ENCODE results near the gene SCYGR5.
"Not testable (repeated sequence)": the region's sequence is repeated elsewhere in the genome, so short reads cannot be mapped to it uniquely, and the experiment has no call there.

SCYGR5 gene

GRCh38 chr2:227666631-227667170 is at the start of gene SCYGR5:
Gene SCYGR5, plus strand, starts transcription at chr2:227666804. Its CDS starts 0 bp downstream, at chr2:227666804.
- not testable (repeated sequence) for DNase-seq (ENCODE audit: low spot score)

- DNase-seq (ENCODE audit: low spot score): no peak
Observed at GRCh38 chr2:227617316-227618230, 49.0 kb upstream of the SCYGR5 start, which contains the start of gene SCYGR4. Gene SCYGR4, plus strand, starts transcription at chr2:227617498. Its CDS starts 0 bp downstream, at chr2:227617498.

GRCh38 chr2:227623226-227623625 is 43.4 kb upstream of the SCYGR5 start:
- DNase-seq (ENCODE audit: low spot score): peak; percentile 56

GRCh38 chr2:227625420-227625819 is 41.2 kb upstream of the SCYGR5 start:
- DNase-seq (ENCODE audit: low spot score): no peak

GRCh38 chr2:227626580-227627151 is 39.9 kb upstream of the SCYGR5 start:
- no peak for DNase-seq (ENCODE audit: low spot score)

- DNase-seq (ENCODE audit: low spot score): no peak
Observed at GRCh38 chr2:227627769-227628168, 38.8 kb upstream of the SCYGR5 start.

GRCh38 chr2:227629435-227629834 is 37.2 kb upstream of the SCYGR5 start:
- no peak for DNase-seq (ENCODE audit: low spot score)

- no peak for DNase-seq (ENCODE audit: low spot score)
Observed at GRCh38 chr2:227630322-227630721, 36.3 kb upstream of the SCYGR5 start.

GRCh38 chr2:227632827-227633226 is 33.8 kb upstream of the SCYGR5 start:
- DNase-seq (ENCODE audit: low spot score): no peak

GRCh38 chr2:227634201-227634600 is 32.4 kb upstream of the SCYGR5 start:
- no peak for DNase-seq (ENCODE audit: low spot score)

- DNase-seq (ENCODE audit: low spot score): no peak
Observed at GRCh38 chr2:227642656-227643055, 23.9 kb upstream of the SCYGR5 start.

GRCh38 chr2:227643990-227644551 is 22.5 kb upstream of the SCYGR5 start:
- peak; percentile 18 for DNase-seq (ENCODE audit: low spot score)

GRCh38 chr2:227653419-227653818 is 13.2 kb upstream of the SCYGR5 start:
- DNase-seq (ENCODE audit: low spot score): no peak

GRCh38 chr2:227654426-227654825 is 12.2 kb upstream of the SCYGR5 start:
- no peak for DNase-seq (ENCODE audit: low spot score)

GRCh38 chr2:227655454-227655853 is 11.2 kb upstream of the SCYGR5 start:
- DNase-seq (ENCODE audit: low spot score): peak; percentile 19

- DNase-seq (ENCODE audit: low spot score): no peak
Observed at GRCh38 chr2:227657199-227657845, 9.3 kb upstream of the SCYGR5 start.

GRCh38 chr2:227661025-227661649 is 5.5 kb upstream of the SCYGR5 start:
- no peak for DNase-seq (ENCODE audit: low spot score)

GRCh38 chr2:227661827-227662226 is 4.8 kb upstream of the SCYGR5 start:
- DNase-seq (ENCODE audit: low spot score): no peak

- DNase-seq (ENCODE audit: low spot score): no peak
Observed at GRCh38 chr2:227665189-227665940, 1.2 kb upstream of the SCYGR5 start.

- DNase-seq (ENCODE audit: low spot score): no peak
Observed at GRCh38 chr2:227671170-227671905, 4.7 kb downstream of the SCYGR5 start.

All from LoVo (cell line).